Subcutaneous adipose tissue (tissue), 4 donors: ENCODE results near the gene PACRG. TPM values are rescaled to one million over a fixed set of nuclear protein-coding genes. Genes with fewer than 3 reads are reported as not detected.

ENCODE experiments used
- CTCF ChIP-seq: fragments of 450-650 bp; IDR thresholded peaks from one replicate; pipeline ENCODE4 v1.5.1; 2016; ENCODE audit warnings: low read depth, mild to moderate bottlenecking, control low read depth, antibody characterized with exemption, moderate library complexity
- total RNA-seq, 4 donors: library from RNA; depleted of rRNA; stranded (reverse); fragments of >200 nt; gene quantifications; one replicate each; pipeline ENCODE4 v1.1.0, GENCODE V29; 2016

Gene PACRG
- total RNA-seq, 4 donors from 2014 or later, result 0.34 TPM; not detected in 3

DNA sequence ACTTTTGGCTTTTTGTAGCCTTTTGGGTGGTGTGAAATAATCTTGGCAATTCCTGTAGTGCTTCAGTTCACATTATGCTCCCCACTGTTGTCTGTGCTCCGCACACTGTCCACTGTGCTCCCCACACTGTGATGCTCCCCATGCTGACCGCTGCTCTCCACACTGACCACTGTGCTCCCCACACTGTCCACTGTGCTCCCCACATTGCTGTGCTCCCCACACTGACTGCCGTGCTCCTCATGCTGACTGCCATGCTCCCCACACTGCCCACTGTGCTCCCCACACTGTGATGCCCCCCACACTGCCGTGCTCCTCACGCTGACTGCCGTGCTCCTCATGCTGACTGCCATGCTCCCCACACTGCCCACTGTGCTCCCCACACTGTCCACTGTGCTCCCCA is 118.9 kb downstream of the PACRG start:
- no peak for TF ChIP-seq CTCF

DNA sequence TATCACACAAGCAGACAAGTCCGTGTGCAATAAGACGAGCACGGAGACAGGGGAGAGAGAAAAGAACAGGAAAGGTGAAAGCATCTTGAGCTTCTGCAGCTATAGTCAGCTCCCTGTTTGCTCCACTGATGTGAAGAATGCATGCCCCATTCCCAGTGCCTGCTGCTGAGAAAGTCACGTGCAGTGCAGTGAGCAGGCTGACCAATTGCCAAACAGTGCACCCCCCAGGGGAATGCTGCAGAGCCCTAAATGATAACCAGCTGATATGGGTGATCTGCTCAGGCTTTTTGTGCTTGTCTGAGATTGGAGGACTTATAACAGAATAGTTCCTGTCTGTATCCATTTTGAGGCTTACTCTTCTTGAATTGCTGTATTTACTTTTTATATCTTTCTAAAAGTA is 121.5 kb downstream of the PACRG start:
- no peak for TF ChIP-seq CTCF

DNA sequence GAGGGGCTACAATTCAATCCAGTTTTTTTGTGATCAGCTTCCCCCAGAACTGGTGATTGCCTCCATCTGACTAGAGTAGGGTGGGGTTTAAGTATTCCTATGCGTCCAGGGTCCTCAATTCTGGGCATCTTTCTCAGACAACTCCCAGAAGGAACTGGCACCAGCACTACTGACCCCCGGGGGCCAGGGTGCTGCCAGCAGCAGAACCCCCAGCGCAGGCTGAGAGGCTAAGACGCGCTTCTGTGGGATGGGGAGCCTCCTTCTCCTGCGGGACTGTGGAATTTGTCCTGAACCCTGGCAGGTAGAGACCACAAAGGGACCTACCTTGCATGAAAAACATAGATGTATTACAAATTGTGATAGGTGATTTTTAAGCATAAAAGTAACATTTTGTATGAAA is 124.4 kb downstream of the PACRG start:
- TF ChIP-seq CTCF, result no peak

- no peak for TF ChIP-seq CTCF
Observed at GRCh38 chr6:162852840-162853577, 125.2 kb downstream of the PACRG start.

- TF ChIP-seq CTCF, result no peak
Observed at GRCh38 chr6:162854228-162854627, 126.5 kb downstream of the PACRG start.

DNA sequence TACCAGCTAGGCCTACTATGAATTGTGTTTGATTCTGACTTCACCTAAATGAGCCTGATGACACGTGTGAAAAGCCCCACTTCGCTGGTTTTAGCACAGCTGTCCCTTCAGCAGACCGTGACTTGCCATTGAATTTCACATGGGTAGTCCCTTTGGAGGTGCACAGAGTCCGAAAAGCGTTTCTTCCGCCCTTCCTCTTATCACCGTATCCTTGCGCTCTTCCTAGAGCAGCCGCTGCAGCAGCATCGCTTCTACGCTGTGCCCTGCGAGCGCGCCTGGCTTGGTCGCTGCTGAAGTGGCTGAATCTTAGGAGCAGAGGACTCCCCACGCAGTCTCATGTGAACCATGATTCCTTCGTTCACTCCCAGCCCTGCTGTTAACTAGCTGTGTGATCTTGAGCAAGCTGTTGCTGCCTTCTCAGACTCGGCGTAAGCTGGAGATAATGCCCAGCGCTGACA is 127.0 kb downstream of the PACRG start:
- TF ChIP-seq CTCF, result no peak

GRCh38 chr6:162856885-162857284 is 129.1 kb downstream of the PACRG start:
- TF ChIP-seq CTCF, result no peak
